Urothelium cell line (cell line): Measurements from ENCODE around the gene RB1.
A peak's percentile ranks its signal among the peaks of the same experiment; 100 is the strongest.
"Not testable (repeated sequence)": the region's sequence is repeated elsewhere in the genome, so short reads cannot be mapped to it uniquely, and the experiment has no call there.

Experiments used
- DNase-seq: peaks from one replicate; pipeline ENCODE4 v3.0.0; 2011; ENCODE audit warnings: low spot score, mixed read lengths
- FAIRE-seq: peaks from 2 replicates; lab custom pipeline; 2011; peaks lifted over from hg19 to GRCh38; lab: Jason Lieb, UNC

RB1 gene

GRCh38 chr13:48297131-48297786 is 6.3 kb upstream of the RB1 start:
- DNase-seq (no peak), FAIRE-seq (no peak)

DNA sequence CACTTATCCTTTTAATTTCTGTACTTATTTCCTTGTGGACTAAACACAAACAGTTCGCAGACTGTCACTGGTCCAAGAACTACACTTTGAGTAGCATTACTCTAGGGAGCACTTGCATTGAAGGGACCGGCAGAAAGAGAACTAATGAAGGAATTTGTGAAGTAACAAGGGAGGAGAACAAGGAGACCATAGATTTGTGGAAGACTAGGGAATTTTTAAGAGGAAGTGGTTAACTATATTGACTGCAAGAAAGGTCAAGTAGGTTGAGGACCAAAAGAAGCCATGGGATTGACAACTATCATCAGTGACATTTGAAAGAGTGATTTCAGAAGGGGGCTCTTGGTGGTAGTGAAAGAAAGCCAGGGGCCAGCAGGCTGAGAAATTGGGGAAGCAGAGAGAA is 4.0 kb upstream of the RB1 start:
- FAIRE-seq: no peak
- DNase-seq: no peak

DNA sequence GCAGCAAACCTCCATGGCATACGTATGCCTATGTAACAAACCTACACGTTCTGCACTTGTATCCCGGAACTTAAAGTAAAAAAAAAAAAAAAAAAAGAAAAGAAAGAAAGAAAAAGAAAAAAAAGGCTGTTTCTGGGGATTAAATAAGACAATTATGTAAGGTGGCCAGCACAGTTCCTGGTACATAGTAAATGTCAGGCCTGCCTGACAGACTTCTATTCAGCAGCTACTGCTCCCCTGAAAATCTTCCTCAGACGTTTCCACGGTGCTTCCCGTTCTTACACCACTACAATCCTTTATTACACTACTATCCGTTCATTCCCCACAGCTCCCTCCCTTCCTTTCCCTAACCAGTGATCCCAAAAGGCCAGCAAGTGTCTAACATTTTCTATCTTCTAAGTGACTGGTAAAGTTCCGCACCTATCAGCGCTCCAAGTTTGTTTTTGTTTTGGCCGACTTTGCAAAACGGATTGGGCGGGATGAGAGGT is 636 bp upstream of the RB1 start:
- no peak for FAIRE-seq
- DNase-seq: no peak

- no peak for FAIRE-seq
- DNase-seq: peak; percentile 13
Measured at GRCh38 chr13:48304143-48304876, 759 bp downstream of the RB1 start.

DNA sequence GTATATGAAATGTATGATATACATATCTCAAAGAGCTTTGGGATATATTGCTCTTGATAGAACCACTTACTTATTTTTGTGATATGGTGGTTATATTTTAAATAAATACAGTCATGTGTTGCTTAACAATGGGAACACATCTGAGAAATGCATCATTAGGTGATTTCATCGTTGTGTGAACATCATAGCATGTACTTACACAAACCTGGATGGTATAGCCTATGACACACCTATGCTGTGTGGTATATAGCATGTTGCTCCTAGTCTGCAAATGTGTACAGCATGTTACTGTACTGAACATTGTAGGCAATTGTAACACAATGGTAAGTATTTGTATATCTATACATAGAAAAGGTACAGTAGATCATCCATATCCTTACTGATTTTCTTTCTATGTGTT is 7.7 kb downstream of the RB1 start:
- no peak for DNase-seq
- FAIRE-seq: no peak

- FAIRE-seq (no peak), DNase-seq (no peak)
Measured at GRCh38 chr13:48315969-48316650, 12.6 kb downstream of the RB1 start.

- FAIRE-seq (no peak), DNase-seq (no peak)
Measured at GRCh38 chr13:48316826-48317510, 13.4 kb downstream of the RB1 start.

DNA sequence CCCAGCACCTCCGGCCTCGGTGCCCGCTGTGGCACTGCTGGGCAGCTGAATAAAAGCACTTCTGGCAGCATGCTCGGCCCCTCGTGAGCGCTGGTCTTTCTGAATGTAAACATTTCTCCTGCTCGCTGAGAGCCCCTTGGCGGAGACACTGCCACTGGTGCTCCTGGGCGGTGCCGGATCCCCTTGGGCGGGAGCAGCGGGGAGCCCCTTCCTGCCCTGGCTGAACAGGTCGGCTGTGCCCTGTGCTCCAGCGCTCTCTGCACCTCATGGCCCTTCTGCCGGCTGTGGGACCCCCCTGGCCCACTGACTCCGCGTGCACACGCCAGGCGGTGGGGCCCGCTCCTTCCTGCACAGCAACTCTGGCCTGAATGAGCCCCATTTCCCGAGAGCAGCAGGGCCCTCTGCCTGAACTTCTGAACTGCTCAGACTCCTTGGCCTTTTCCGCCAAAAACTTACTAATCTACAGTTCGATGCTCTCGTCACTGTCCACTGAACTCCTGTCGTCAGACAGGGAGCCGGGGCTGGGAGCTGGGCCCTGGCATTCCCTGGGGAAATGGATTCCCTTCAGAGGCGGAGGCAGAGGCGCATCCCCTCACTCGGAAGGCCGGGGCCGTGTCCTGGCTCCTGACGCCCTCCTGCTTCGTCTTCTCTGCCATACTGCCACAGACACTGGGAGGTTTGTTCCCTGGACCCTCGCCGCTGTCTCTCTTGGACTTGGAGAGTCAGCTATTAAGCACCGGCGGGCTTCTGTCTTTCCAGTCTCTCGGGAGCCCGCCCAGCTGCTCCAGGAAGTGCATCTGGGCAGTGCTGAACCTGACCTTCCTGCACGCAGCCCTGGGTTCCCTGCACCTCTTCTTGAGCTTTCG is 14.2 kb downstream of the RB1 start:
- DNase-seq (no peak), FAIRE-seq (no peak)

DNA sequence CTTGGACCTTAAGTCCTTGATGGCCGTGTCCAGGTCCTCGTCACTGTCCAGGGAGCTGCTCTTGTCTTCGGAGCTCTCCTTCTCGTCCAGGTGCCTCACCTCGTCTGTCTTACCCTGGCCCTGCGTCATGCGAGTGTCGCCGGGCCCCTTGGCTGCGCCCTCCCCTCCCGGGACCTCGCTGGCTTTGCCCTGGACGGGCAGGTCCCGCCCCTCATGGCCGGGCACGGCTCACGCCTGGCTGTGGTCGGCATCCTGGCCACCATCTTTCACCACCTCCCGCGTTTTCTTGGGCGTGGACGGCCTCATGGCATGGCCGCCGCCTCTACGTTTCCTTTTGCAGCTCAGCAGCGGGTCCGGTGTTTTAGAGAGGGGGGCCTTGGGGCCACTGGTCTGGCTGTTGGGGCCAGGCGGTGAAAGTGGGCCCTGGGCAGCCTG is 14.8 kb downstream of the RB1 start:
- DNase-seq (no peak), FAIRE-seq (no peak)

- no peak for DNase-seq
- no peak for FAIRE-seq
Measured at GRCh38 chr13:48318821-48319511, 15.4 kb downstream of the RB1 start.

GRCh38 chr13:48319531-48320398 is 16.2 kb downstream of the RB1 start:
- FAIRE-seq (no peak), DNase-seq (no peak)

DNA sequence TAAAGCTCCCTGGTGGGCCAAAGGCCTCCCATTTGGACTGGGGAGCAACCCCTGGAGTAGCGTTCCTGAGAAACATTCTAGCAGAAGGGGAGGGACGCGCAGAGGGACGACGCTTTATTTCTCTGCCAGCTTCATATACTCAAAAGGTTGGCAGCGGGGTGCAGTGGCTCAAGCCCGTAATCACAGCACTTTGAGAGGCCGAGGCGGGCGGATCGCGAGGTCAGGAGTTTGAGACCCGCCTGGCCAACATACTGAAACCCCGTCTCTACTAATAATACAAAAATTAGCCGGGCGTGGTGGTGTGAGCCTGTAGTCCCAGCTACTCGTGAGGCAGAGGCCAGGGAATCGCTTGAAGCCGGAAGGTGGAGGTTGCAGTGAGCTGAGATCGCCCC is 16.8 kb downstream of the RB1 start:
- no peak for FAIRE-seq

DNA sequence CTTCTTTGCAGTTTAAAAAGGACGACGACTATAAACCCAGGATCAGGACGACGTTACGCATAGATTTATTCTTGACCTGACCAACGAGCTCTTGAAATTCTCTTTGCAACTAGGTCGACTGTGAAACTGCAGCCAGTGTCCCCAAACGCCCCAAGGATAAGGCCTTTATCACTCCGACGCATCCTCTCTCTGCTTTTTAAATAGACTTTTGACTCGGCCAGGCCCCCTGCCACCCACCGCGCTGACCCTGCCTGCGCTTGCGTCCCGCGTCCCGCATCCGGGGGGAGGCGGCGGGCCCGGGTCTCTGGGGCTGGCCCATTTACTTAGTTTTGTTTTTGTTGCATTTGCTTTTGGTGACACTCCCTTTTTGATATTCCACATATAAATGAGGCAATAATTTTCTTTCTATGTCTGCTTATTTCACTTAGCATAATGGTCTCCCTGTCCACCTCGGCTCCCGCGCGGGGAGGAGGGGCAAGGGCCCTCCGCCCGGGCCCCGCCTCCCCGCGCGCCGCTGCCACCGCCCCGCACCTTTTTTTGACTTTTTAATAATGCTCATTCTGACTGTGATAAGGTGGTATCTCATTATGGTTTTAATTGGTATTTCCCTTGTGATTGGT is 17.4 kb downstream of the RB1 start:
- FAIRE-seq: no peak

More for the DNA sequence above, 16.8 kb downstream of the RB1 start:
- DNase-seq: no peak

GRCh38 chr13:48322294-48322693 is 18.7 kb downstream of the RB1 start:
- FAIRE-seq (no peak), DNase-seq (no peak)

More for the DNA sequence above, 17.4 kb downstream of the RB1 start:
- no peak for DNase-seq

- no peak for FAIRE-seq
- DNase-seq: no peak
Measured at GRCh38 chr13:48333976-48334375, 30.4 kb downstream of the RB1 start.

GRCh38 chr13:48334534-48335127 is 31.1 kb downstream of the RB1 start:
- FAIRE-seq: no peak

GRCh38 chr13:48339198-48339597 is 35.6 kb downstream of the RB1 start:
- FAIRE-seq, DNase-seq: not testable (repeated sequence)

More at GRCh38 chr13:48334534-48335127, 31.1 kb downstream of the RB1 start:
- DNase-seq: no peak

DNA sequence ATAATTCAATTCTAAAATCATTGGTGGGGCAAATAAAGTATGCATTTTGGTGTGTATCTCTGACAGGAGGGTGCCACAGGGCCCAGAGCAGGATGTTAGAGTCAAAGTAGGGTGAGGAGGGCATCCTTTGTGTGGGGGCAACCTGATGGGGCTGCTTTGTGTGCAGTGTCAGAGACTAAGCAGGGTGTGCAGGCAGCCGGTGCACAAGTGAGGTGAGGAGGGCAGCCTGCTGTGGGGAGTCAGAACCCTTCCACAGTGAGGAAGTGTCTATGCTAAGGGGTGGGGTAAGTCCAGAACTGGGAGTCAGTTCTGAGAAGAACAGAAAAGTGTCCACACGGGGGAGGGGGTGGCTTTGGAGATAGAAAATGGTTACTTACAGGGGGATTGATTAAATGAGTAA is 40.7 kb downstream of the RB1 start:
- DNase-seq: no peak
- FAIRE-seq: no peak
